Stimulated activated CD4-positive, alpha-beta T cell treated with anti-CD3 and anti-CD28 coated beads, Interleukin-12 subunit alpha, Interleukin-12 subunit beta, amount 100 ng/mL, for 48 hours (primary cell): Measurements from ENCODE around the gene KCNMA1.
"Not testable (repeated sequence)": the region's sequence is repeated elsewhere in the genome, so short reads cannot be mapped to it uniquely, and the experiment has no call there.

Experiments used
- DNase-seq, 3 donors: peaks; one replicate each; pipeline ENCODE4 v3.0.0-alpha.2; 2020; ENCODE audit warnings: low read depth in 2 of 3, low spot score in 1 of 3

Gene KCNMA1

DNA sequence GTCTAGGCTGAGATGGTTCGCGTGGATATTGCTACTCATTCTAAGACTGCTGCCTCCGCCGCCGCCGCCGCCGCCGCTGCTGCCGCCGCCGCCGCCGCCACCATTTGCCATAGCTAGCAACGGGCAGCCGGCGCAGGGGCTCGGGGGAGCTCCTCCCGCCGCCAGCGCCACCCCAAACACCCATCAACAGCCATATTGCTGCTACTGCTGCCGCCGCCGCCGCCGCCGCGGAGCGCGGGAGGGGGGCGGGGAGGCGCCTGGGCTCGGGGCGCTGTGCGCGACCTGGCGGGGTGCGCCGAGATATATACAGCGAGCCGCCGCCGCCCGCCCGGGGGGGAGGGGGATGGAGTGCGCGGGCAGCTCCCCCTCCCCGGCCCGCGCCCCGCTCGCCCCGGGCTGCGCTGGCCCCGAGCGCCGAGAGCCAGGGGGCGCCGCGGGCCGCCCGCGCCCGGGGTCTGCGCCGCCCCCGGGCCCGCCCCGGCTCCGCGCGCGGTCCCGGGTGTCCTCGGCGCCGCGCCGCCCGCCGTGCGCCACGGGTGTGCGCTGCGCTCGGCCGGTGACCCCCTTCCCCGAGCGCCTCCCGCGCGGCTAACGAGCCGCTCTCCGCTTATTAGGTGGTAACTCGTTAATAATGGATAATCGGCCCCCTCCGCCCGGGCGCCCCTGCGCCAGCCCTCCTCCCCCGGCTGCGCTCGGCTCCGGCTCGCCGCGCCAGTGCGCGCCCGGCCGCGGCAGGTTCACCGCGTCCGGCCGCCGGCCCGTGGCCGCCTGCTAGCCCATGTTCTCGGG lies at the start of gene KCNMA1:
TSS of gene KCNMA1 (minus strand) at position 277 of the 789 bp plus-strand sequence.
- no peak for DNase-seq

DNA sequence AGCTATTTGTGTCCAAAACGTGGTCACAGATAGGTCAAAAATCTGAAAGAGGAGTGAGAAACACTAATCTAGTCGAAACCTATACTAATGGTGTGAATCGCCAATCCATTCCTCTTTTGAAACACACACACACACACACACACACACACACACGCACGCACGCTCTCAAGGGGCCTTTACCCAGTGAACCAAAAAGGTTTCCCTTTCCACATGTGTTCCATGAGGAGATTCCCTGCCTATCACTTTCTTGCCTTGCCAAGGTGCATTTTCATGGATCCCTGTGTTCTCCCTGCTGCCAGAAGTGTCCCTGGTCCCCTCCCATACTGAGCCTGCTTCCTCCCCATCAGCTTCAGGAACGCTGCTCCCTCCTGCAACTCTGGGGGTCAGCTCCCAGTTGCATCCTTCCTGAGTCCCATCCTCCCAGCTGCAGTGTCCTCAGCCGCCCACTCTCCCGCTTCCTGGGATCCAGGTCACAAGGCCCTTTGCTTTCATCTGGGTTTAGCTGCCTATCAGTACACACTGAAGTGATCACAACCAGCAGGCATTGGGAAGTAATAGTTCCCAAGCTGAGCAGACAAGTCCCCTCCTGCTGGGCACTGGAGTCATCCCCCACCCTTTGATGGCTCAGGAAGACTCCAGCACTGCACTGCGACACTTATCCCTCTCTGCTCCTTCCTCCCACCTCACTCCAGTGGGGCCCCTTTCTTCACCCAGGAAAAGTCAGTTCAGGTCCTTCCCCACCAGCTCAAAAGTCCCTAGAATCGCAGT lies 49.2 kb upstream of the KCNMA1 start:
- DNase-seq = no peak

GRCh38 chr10:77686096-77686495 lies 48.5 kb upstream of the KCNMA1 start:
- DNase-seq = no peak

GRCh38 chr10:77685432-77685831 lies 47.8 kb upstream of the KCNMA1 start:
- no peak for DNase-seq

GRCh38 chr10:77683088-77683432 lies 45.5 kb upstream of the KCNMA1 start:
- DNase-seq = not testable (repeated sequence)

DNA sequence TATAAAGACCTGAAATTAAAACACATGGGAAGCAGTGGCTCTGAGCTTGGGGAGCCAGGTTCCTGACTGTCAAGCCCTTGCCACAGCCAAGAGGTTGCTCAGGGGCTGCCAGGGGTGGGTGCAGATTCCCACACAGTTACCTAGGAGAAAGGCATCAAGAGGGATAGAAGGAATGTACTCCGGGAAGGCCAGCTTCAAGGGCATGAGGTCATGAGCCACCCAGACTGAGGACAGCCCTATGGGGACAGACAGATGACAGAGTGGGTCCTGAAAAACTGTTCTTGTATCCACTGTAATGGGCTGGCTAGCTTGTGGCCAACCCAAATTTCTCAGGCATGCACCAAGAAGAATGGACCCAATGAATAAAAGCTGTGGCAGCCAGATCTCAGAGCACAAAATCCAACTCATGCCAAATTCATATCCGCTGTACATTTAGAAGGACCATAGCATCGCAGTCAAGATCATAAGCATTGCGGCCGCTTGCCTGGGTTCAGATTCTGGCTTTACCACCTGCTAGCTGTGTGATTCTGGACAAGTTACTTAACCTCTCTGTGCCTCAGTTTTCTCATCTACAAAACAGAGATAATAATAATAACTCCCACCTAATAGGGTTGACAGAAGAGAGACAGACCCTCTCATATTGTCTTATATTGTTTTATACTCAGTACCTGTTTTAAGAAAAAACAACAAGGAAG lies 44.9 kb upstream of the KCNMA1 start:
- no peak for DNase-seq

GRCh38 chr10:77681839-77682238 lies 44.2 kb upstream of the KCNMA1 start:
- DNase-seq = no peak

- DNase-seq = no peak
These were observed 43.2 kb upstream of the KCNMA1 start for GRCh38 chr10:77680811-77681210.

- no peak for DNase-seq
These were observed 42.5 kb upstream of the KCNMA1 start for GRCh38 chr10:77680065-77680464.

DNA sequence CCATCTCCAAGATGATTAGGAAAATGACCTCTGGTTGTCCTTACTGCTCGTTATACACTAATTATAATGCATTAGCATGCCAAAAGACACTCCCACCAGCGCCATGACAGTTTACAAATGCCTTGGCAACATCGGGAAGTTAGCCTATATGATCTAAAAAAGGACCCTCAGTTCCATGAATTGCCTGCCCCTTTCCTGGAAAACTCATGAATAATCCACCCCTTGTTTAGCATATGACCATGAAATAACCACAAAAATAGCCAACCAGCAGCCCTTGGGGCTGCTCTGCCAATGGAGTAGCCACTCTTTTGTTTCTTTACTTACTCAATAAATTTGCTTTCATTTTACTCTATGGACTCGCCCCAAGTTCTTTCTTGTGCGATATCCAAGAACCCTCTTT lies 41.6 kb upstream of the KCNMA1 start:
- DNase-seq = no peak

GRCh38 chr10:77678146-77678545 lies 40.5 kb upstream of the KCNMA1 start:
- no peak for DNase-seq

DNA sequence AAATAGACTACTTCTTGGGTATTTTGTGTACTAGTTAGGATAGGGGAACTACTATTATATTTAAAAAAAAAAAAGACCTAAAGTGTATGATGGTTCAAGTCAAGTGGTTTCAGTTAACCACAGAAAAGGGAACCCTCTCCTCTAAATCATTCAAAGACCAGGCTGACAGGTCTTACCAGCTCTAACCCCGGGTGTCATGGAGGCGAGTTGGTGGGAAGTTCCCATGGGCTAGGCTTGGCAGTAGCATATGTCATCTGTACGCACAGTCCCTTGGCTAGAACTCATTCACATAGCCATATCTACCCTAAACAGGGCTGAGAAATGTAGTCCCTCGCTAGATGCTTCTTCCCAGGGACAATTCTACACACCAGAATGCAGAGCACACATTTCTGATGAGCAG lies 37.7 kb upstream of the KCNMA1 start:
- DNase-seq = no peak

- no peak for DNase-seq
These were observed 36.0 kb upstream of the KCNMA1 start for GRCh38 chr10:77673515-77674140.

GRCh38 chr10:77673101-77673500 lies 35.5 kb upstream of the KCNMA1 start:
- no peak for DNase-seq

DNA sequence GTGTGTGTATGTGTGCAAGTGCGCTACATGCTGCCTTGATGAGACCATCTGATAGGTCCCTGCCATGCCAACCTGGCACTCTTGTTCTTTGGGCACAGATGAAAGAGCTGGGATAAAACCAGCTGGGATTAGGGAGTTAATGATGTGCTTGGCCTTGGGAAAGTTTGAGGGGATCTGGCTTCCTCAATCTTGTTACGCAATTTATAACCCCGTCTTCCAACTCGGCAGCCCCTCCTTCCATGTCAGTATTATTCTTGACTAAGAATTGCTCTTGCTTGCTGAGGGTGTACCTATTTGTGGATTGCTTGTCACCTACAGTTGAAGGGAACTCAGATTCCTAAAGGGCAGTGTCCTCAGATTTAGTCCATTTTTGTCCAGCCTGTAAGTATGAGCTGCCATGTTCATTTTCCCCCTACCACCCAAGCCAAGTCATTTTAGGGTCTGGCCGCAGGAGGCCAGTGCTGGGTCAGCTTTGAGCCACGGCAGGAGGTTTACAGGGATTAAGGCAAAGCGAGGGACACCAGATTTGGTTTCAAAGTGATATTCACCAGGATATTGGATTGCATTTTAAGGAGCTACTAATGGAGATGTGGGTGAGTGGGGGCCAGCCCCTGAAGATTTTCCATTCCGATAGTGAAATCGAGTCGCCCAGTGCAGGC lies 34.1 kb upstream of the KCNMA1 start:
- DNase-seq = no peak

GRCh38 chr10:77670817-77671443 lies 33.3 kb upstream of the KCNMA1 start:
- no peak for DNase-seq

DNA sequence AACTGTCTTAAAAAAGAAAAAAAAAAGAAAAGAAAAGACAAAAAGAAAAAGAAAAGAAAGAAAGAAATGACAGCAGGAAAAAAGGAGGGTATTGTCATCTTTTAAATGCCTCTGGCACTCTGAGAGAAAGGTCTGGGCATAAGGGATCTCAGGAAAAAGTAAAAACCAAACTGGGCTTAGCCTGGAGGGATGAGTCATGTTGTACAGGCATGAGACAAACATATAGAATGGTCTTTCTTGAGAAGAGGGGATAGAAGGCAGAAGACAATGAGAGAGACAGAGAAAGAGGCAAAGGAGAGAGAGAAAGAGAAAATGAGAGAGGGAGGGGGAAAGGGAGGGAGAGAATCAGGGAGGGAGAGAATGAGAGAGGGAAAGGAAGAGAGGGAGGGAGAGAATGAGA lies 32.3 kb upstream of the KCNMA1 start:
- DNase-seq = no peak

DNA sequence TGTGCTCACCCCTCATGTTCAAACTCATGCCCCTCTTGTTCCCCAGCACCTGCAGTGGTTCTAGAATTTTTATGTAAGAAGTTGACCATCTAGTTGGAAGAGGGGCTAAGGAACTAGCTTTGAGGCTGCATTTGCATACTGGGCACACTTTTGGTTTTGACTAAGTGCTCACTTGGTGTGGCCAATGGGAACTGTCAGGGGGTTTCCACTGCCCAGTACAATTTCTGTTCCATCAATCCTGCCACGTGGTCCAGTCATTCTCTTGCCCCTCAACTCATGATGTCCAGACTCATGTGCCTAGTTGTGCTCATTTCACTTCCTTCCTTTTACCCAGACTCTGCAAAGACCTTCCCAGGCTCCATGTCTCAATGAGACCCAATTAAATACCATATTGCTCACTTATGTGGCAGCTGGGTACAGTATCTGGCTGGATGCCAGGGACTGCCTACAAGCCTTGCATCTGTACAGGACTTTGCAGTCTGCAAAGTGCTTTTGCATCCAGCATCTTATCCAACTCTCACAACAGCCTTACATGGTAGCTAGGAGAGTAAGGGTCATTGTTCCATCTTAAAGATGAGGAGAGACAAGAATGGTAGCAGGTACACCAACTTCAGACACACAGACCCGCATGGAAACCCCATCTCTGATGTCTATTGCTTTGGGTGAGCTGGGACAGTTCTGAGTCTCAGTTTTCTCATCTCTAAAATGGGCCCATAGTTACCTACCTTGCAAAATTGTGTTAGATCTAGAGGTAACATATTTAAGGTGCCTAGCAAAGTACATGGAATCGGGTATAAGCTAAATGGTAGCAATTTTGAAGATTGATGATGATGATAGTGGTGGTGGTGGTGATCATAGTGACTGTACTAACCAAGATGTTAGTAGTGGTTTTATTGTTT lies 30.1 kb upstream of the KCNMA1 start:
- DNase-seq = no peak

DNA sequence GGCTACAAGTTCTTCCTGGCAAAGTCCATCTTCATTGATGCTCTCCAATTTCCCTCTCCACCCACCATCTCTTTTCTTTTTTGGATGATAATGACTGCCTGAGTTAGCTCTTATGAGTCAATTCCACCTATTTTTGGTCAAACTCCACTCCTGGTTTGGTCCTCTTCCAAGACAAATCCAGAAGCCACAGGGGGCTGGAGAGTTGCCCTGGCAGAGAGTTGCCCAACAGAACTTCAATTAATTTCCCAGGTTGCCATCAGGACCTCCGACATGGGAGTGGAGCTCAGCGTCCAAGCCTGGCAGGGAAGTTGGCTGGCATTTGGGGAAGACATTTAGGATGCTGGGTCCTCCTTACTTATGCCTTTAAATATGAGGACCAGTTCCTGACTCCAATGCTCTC lies 29.2 kb upstream of the KCNMA1 start:
- DNase-seq = no peak

DNA sequence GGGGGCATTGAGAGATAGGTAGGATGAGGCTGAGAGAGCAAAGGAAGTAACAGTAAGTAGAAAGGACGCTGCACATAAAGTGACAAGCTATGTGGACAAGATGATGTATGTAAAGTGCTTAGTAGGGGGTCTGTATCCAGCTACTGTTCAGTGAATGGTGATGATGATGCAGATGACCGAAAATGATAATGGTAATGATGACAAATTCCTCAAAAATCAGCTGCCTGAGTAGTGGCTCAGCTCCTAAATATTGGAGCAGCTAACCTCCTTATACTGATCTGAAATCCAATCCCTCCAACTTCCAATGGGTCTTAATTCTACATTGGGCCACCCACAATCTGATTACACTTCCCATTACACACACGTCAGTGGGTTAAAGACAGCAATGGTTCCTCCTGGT lies 27.1 kb upstream of the KCNMA1 start:
- no peak for DNase-seq
